ENCODE measurements around the gene DNAJC27.

Gene DNAJC27

DNA sequence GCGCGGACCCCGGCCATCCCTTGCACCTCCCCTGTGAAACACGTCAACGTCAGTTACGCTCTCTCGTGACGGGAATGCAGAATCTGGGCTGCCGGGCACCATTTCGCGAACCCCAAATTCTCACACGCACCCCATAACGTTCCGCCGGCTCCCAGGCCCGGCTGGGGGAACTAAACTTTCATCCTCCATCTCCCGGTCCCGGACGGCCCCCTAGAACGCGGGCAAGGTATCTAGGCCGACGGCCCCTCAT, 544 bp downstream of the DNAJC27 start:
- Histone ChIP-seq H3K27me3 (ENCODE audit: control insufficient read depth in 1 of 2, insufficient read depth in 2 of 2, low read length in 2 of 2) (no peaks in the 10 kb centered on the region), H3K27ac (ENCODE audit: low read depth, low read length) (peak overlapping the region; percentile 99), H3K9ac (ENCODE audit: low read depth in 1 of 2, low read length in 2 of 2) (peak overlapping the region; percentile 95 to 100), H3K9me3 (ENCODE audit: control insufficient read depth in 1 of 2, low read length in 2 of 2) (no peaks in the 10 kb centered on the region), H3K36me3 (ENCODE audit: control insufficient read depth in 1 of 2, insufficient read depth in 2 of 2, low read length in 2 of 2) (peaks cover 9% of the 10 kb centered on the region in 2 donors), H3K4me3 (ENCODE audit: low read depth in 1 of 2, low read length in 2 of 2) (peak overlapping the region; percentile 76 to 91), H3K4me1 (ENCODE audit: control insufficient read depth in 1 of 2, insufficient read depth in 2 of 2, low read length in 2 of 2) (peaks cover 0 to 7% of the 10 kb centered on the region in 2 donors)

DNA sequence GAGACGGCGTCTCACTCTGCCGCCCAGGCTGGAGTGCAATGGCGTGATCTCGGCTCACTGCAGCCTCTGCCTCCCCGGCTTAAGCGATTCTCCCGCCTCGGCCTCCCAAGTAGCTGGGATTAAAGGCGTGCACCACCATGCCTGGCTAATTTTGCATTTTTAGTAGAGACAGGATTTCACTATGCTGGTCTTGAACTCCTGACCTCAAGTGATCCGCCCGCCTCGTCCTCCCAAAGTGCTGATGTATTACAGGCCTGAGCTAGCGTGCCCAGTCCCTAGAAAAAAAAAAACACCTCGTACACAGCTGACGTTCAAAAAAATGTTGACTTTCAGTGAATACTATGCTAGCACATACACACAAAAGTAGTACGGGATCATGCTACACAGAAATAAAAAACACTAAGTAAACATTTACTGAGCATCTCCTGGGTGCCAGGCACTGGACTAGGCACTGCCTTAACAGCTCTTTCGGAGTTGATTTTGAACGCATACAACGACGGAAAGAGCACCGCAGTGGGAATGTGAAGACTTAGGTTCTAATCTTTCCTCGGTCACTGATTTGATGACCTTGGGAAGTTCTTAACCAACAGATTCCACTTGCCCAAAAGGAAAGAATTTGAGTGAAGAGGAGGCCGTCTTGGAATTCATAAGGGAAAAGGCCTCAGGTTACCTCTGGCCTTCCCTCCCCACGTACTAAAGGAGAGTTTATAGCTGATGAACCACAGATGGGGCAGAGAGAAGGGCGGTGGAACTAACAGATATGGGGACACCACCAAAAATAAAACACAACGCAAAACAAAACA, 1.1 kb downstream of the DNAJC27 start:
- no peaks in the 10 kb centered on the region for H3K9me3 ChIP-seq (ENCODE audit: control insufficient read depth in 1 of 2, low read length in 2 of 2)
- H3K27ac ChIP-seq (ENCODE audit: low read depth, low read length), result peak overlapping the region; percentile 99
- H3K36me3 ChIP-seq (ENCODE audit: control insufficient read depth in 1 of 2, insufficient read depth in 2 of 2, low read length in 2 of 2), result peaks cover 9 to 14% of the 10 kb centered on the region in 2 donors
- peak overlapping the region; percentile 76 to 91 for H3K4me3 ChIP-seq (ENCODE audit: low read depth in 1 of 2, low read length in 2 of 2)
- peak overlapping the region; percentile 95 to 100 for H3K9ac ChIP-seq (ENCODE audit: low read depth in 1 of 2, low read length in 2 of 2)
- no peaks in the 10 kb centered on the region for H3K27me3 ChIP-seq (ENCODE audit: control insufficient read depth in 1 of 2, insufficient read depth in 2 of 2, low read length in 2 of 2)
- peaks cover 0 to 7% of the 10 kb centered on the region in 2 donors for H3K4me1 ChIP-seq (ENCODE audit: control insufficient read depth in 1 of 2, insufficient read depth in 2 of 2, low read length in 2 of 2)

DNA sequence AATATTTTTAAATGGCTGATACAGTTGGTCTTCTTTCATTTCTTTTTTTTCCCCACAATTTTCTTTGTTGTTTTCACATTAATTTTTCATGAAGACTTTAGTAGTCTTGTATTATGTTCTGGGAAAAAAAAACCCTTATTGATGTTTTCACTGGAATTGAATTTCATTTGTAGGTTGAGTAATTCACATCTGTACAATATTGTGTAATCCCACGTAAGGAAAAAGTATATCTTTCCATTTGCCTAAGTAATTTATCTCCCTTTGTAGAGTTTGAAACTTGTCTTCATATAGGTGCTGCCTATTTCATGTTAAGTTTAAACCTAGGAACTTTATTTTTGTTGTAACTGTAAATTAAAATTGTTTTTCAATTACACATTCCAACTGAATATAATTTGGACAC, 2.0 kb downstream of the DNAJC27 start:
- Histone ChIP-seq H3K4me3 (ENCODE audit: low read depth in 1 of 2, low read length in 2 of 2) (no peak overlapping the region), H3K4me1 (ENCODE audit: control insufficient read depth in 1 of 2, insufficient read depth in 2 of 2, low read length in 2 of 2) (peaks cover 0 to 7% of the 10 kb centered on the region in 2 donors), H3K9ac (ENCODE audit: low read depth in 1 of 2, low read length in 2 of 2) (no peak overlapping the region), H3K27ac (ENCODE audit: low read depth, low read length) (no peak overlapping the region), H3K27me3 (ENCODE audit: control insufficient read depth in 1 of 2, insufficient read depth in 2 of 2, low read length in 2 of 2) (no peaks in the 10 kb centered on the region), H3K36me3 (ENCODE audit: control insufficient read depth in 1 of 2, insufficient read depth in 2 of 2, low read length in 2 of 2) (peaks cover 9 to 16% of the 10 kb centered on the region in 2 donors), H3K9me3 (ENCODE audit: control insufficient read depth in 1 of 2, low read length in 2 of 2) (no peaks in the 10 kb centered on the region)

DNA sequence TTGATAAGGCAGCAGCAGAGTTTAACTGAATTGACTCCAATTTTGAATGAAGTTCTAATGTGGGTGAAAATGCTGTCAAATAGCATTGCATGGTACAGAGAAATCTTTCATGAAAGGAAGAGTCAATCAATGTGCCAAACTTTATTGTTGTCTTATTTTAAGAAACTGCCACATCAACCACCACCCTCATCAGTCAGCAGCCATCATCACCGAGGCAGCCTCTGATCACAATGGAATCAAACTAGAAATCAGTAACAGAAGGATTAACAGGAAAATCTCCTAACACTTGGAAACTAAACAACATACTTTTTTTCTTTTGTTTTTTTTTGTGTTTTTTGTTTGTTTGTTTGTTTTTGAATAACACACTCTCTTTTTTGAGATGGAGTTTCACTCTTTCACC, 9.9 kb downstream of the DNAJC27 start:
- Histone ChIP-seq H3K9me3 (ENCODE audit: control insufficient read depth in 1 of 2, low read length in 2 of 2) (no peaks in the 10 kb centered on the region), H3K4me3 (ENCODE audit: low read depth in 1 of 2, low read length in 2 of 2) (no peak overlapping the region), H3K27me3 (ENCODE audit: control insufficient read depth in 1 of 2, insufficient read depth in 2 of 2, low read length in 2 of 2) (no peaks in the 10 kb centered on the region), H3K27ac (ENCODE audit: low read depth, low read length) (no peak overlapping the region), H3K36me3 (ENCODE audit: control insufficient read depth in 1 of 2, insufficient read depth in 2 of 2, low read length in 2 of 2) (peaks cover 23 to 46% of the 10 kb centered on the region in 2 donors), H3K4me1 (ENCODE audit: control insufficient read depth in 1 of 2, insufficient read depth in 2 of 2, low read length in 2 of 2) (no peaks in the 10 kb centered on the region), H3K9ac (ENCODE audit: low read depth in 1 of 2, low read length in 2 of 2) (no peak overlapping the region)

- no peaks in the 10 kb centered on the region for H3K4me1 ChIP-seq (ENCODE audit: control insufficient read depth in 1 of 2, insufficient read depth in 2 of 2, low read length in 2 of 2)
- peaks cover 37 to 48% of the 10 kb centered on the region in 2 donors for H3K36me3 ChIP-seq (ENCODE audit: control insufficient read depth in 1 of 2, insufficient read depth in 2 of 2, low read length in 2 of 2)
- peaks cover 0 to 9% of the 10 kb centered on the region in 2 donors for H3K9me3 ChIP-seq (ENCODE audit: control insufficient read depth in 1 of 2, low read length in 2 of 2)
- no peak overlapping the region for H3K4me3 ChIP-seq (ENCODE audit: low read depth in 1 of 2, low read length in 2 of 2)
- no peak overlapping the region for H3K9ac ChIP-seq (ENCODE audit: low read depth in 1 of 2, low read length in 2 of 2)
- H3K27me3 ChIP-seq (ENCODE audit: control insufficient read depth in 1 of 2, insufficient read depth in 2 of 2, low read length in 2 of 2), result no peaks in the 10 kb centered on the region
- no peak overlapping the region for H3K27ac ChIP-seq (ENCODE audit: low read depth, low read length)
These were observed 12.0 kb downstream of the DNAJC27 start for GRCh38 chr2:24959761-24960160.

DNA sequence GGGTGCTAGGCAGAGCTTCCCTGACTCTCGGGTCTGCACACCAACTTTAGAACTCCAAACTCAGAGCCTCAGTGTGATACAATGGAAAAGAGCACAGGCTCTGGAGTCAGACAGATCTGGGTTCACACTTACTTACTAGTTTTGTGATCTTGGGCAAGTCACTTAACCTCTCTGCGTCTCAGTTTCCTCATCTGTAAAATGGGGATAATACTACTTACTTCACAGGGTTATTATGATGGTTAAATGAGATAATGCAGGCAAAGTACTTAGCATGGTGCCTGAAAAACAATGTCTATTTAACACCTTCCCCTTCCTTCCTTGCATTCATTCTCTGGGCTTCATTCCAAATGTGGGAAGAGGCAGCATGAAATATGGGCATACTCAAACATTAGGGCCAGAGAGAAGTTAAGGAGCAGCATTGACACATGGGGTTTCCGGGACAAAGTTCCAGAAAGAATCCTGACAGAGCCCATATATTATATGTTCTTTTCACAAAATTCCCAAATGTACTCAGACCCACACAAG, 13.3 kb downstream of the DNAJC27 start:
- Histone ChIP-seq H3K9me3 (ENCODE audit: control insufficient read depth in 1 of 2, low read length in 2 of 2) (peaks cover 0 to 9% of the 10 kb centered on the region in 2 donors), H3K4me3 (ENCODE audit: low read depth in 1 of 2, low read length in 2 of 2) (no peak overlapping the region), H3K4me1 (ENCODE audit: control insufficient read depth in 1 of 2, insufficient read depth in 2 of 2, low read length in 2 of 2) (no peaks in the 10 kb centered on the region), H3K36me3 (ENCODE audit: control insufficient read depth in 1 of 2, insufficient read depth in 2 of 2, low read length in 2 of 2) (peaks cover 42 to 49% of the 10 kb centered on the region in 2 donors), H3K27ac (ENCODE audit: low read depth, low read length) (no peak overlapping the region), H3K9ac (ENCODE audit: low read depth in 1 of 2, low read length in 2 of 2) (no peak overlapping the region), H3K27me3 (ENCODE audit: control insufficient read depth in 1 of 2, insufficient read depth in 2 of 2, low read length in 2 of 2) (no peaks in the 10 kb centered on the region)

DNA sequence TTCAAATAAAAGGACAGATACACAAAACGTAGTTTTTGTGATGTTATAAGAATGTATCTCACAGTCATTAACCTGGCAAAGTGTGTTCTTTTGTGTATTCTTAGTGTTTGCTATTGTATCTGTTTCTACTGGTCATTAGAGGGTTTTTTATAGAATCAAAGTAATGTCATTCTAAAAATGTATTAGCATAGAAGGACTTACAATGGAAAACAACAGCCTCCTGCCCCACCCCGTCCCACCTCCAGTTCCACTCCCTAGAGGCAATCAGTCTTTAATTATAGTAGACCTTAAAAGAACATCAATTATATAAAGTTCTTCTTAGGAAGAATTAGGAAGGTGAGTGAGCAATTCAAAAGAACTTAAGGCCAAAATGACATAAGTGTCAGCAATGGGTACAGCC, 13.8 kb downstream of the DNAJC27 start:
- Histone ChIP-seq H3K36me3 (ENCODE audit: control insufficient read depth in 1 of 2, insufficient read depth in 2 of 2, low read length in 2 of 2) (peaks cover 42 to 45% of the 10 kb centered on the region in 2 donors), H3K9ac (ENCODE audit: low read depth in 1 of 2, low read length in 2 of 2) (no peak overlapping the region), H3K9me3 (ENCODE audit: control insufficient read depth in 1 of 2, low read length in 2 of 2) (peaks cover 0 to 9% of the 10 kb centered on the region in 2 donors), H3K4me3 (ENCODE audit: low read depth in 1 of 2, low read length in 2 of 2) (no peak overlapping the region), H3K4me1 (ENCODE audit: control insufficient read depth in 1 of 2, insufficient read depth in 2 of 2, low read length in 2 of 2) (no peaks in the 10 kb centered on the region), H3K27me3 (ENCODE audit: control insufficient read depth in 1 of 2, insufficient read depth in 2 of 2, low read length in 2 of 2) (no peaks in the 10 kb centered on the region), H3K27ac (ENCODE audit: low read depth, low read length) (no peak overlapping the region)

- Histone ChIP-seq H3K4me3 (ENCODE audit: low read depth in 1 of 2, low read length in 2 of 2) (no peak overlapping the region), H3K36me3 (ENCODE audit: control insufficient read depth in 1 of 2, insufficient read depth in 2 of 2, low read length in 2 of 2) (peaks cover 42 to 45% of the 10 kb centered on the region in 2 donors), H3K27ac (ENCODE audit: low read depth, low read length) (no peak overlapping the region), H3K4me1 (ENCODE audit: control insufficient read depth in 1 of 2, insufficient read depth in 2 of 2, low read length in 2 of 2) (no peaks in the 10 kb centered on the region), H3K9ac (ENCODE audit: low read depth in 1 of 2, low read length in 2 of 2) (no peak overlapping the region), H3K9me3 (ENCODE audit: control insufficient read depth in 1 of 2, low read length in 2 of 2) (peaks cover 0 to 9% of the 10 kb centered on the region in 2 donors), H3K27me3 (ENCODE audit: control insufficient read depth in 1 of 2, insufficient read depth in 2 of 2, low read length in 2 of 2) (no peaks in the 10 kb centered on the region)
These were observed 14.5 kb downstream of the DNAJC27 start for GRCh38 chr2:24957221-24957620.

- Histone ChIP-seq H3K4me1 (ENCODE audit: control insufficient read depth in 1 of 2, insufficient read depth in 2 of 2, low read length in 2 of 2) (no peaks in the 10 kb centered on the region), H3K4me3 (ENCODE audit: low read depth in 1 of 2, low read length in 2 of 2) (no peak overlapping the region), H3K27ac (ENCODE audit: low read depth, low read length) (no peak overlapping the region), H3K36me3 (ENCODE audit: control insufficient read depth in 1 of 2, insufficient read depth in 2 of 2, low read length in 2 of 2) (peaks cover 42 to 55% of the 10 kb centered on the region in 2 donors), H3K9me3 (ENCODE audit: control insufficient read depth in 1 of 2, low read length in 2 of 2) (peaks cover 0 to 9% of the 10 kb centered on the region in 2 donors), H3K9ac (ENCODE audit: low read depth in 1 of 2, low read length in 2 of 2) (no peak overlapping the region), H3K27me3 (ENCODE audit: control insufficient read depth in 1 of 2, insufficient read depth in 2 of 2, low read length in 2 of 2) (no peaks in the 10 kb centered on the region)
These were observed 15.8 kb downstream of the DNAJC27 start for GRCh38 chr2:24955921-24956320.

DNA sequence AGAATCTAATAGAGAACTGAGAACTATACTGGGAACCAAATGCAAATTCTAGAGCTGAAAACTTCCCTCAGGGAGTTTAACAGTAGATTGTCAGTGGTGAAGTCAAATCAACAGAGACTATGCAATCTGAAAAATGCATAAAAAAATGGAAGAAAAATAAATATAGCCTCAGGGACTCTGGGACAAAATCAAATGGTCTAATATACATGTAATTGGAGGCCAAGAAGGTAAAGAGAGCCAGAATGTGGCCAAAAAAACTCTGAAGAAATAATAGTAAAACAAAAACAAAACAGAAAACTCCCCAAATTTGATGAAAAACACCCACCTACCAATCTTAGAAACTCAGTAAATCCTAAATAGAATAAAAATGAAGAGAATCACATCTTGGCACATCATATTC, 16.5 kb downstream of the DNAJC27 start:
- Histone ChIP-seq H3K9me3 (ENCODE audit: control insufficient read depth in 1 of 2, low read length in 2 of 2) (peaks cover 0 to 9% of the 10 kb centered on the region in 2 donors), H3K4me1 (ENCODE audit: control insufficient read depth in 1 of 2, insufficient read depth in 2 of 2, low read length in 2 of 2) (no peaks in the 10 kb centered on the region), H3K27ac (ENCODE audit: low read depth, low read length) (no peak overlapping the region), H3K4me3 (ENCODE audit: low read depth in 1 of 2, low read length in 2 of 2) (no peak overlapping the region), H3K9ac (ENCODE audit: low read depth in 1 of 2, low read length in 2 of 2) (no peak overlapping the region), H3K27me3 (ENCODE audit: control insufficient read depth in 1 of 2, insufficient read depth in 2 of 2, low read length in 2 of 2) (no peaks in the 10 kb centered on the region), H3K36me3 (ENCODE audit: control insufficient read depth in 1 of 2, insufficient read depth in 2 of 2, low read length in 2 of 2) (peaks cover 42 to 58% of the 10 kb centered on the region in 2 donors)
